B cell (primary cell): Measurements from ENCODE around the gene SCO2. TPM values are rescaled to one million over a fixed set of nuclear protein-coding genes. Genes with fewer than 3 reads are reported as not detected.

Source experiments
- ATAC-seq: fragments of 200-7000 bp; cut with Tn5 transposase; one replicate; pipeline ENCODE4 v1.10.0; 2021; ENCODE audit warnings: low read depth, mild to moderate bottlenecking, moderate number of reproducible peaks, moderate library complexity
- CTCF ChIA-PET: fragments of 350-600 bp; sonication (Branson Sonifier 250); formaldehyde crosslinking; loops from one replicate; lab custom pipeline; 2021; ENCODE audit warnings: antibody characterized with exemption, inconsistent platforms; lab: Charles Lee
- POLR2A ChIA-PET: fragments of 350-600 bp; sonication (Branson Sonifier 250); formaldehyde crosslinking; loops from one replicate; lab custom pipeline; 2021; ENCODE audit warnings: antibody characterized with exemption; lab: Charles Lee
- DNase-seq: peaks from one replicate; pipeline ENCODE4 v3.0.0; 2013
- H2AFZ ChIP-seq: 2 replicates; pipeline ENCODE4 v1.6.1; 2012; ENCODE audit warnings: mild to moderate bottlenecking, low read depth, low read length; ENCODE audit not compliant: insufficient read depth, poor library complexity, severe bottlenecking
- H3K27ac ChIP-seq, 2 donors: 1 replicate in 1 of 2; 2 replicates in 1 of 2; pipeline ENCODE4 v1.5.1; 2012 to 2013; ENCODE audit warnings: low read length in 2 of 2, mild to moderate bottlenecking in 2 of 2, moderate library complexity in 1 of 2
- H3K27me3 ChIP-seq, 4 experiments: fragments of 200-600 bp in 1 of 4; sonication (generic) in 1 of 4; replicated peaks in 1 of 4; 1 replicate in 2 of 4; 2 replicates in 2 of 4; pipeline versions ENCODE4 v1.6.1 to v1.7.0; 2013 to 2016; ENCODE audit warnings: low read length in 3 of 4, mild to moderate bottlenecking in 2 of 4, mixed read lengths in 1 of 4, moderate library complexity in 1 of 4; ENCODE audit not compliant: insufficient read depth in 4 of 4, control insufficient read depth in 3 of 4; ENCODE audit errors: control extremely low read depth in 1 of 4
- H3K36me3 ChIP-seq, 2 experiments: replicated peaks in 1 of 2; 1 replicate in 1 of 2; 2 replicates in 1 of 2; pipeline versions ENCODE4 v1.6.1 to v1.7.1; 2013; ENCODE audit warnings: low read length in 1 of 2; ENCODE audit not compliant: insufficient read depth in 2 of 2, control insufficient read depth in 1 of 2; ENCODE audit errors: control extremely low read depth in 1 of 2, extremely low read depth in 1 of 2
- H3K4me1 ChIP-seq, 2 donors: fragments of 200-600 bp in 1 of 2; sonication (generic) in 1 of 2; 1 replicate in 1 of 2; 2 replicates in 1 of 2; pipeline versions ENCODE4 v1.5.1 to v1.6.1; 2013 to 2017; ENCODE audit warnings: low read length in 2 of 2; ENCODE audit not compliant: control insufficient read depth in 2 of 2, insufficient read depth in 2 of 2
- H3K4me2 ChIP-seq: replicated peaks from 2 replicates; pipeline ENCODE3; 2012; ENCODE audit warnings: mild to moderate bottlenecking, low read depth, low read length; ENCODE audit not compliant: poor library complexity, severe bottlenecking
- H3K4me3 ChIP-seq, 5 experiments: fragments of 200-600 bp in 1 of 5; sonication (generic) in 1 of 5; 1 replicate in 3 of 5; 2 replicates in 2 of 5; pipeline versions ENCODE4 v1.5.1 to v1.7.0; 2011 to 2016; ENCODE audit warnings: low read length in 4 of 5, mild to moderate bottlenecking in 4 of 5, low read depth in 2 of 5, control low read depth in 1 of 5, moderate library complexity in 1 of 5; ENCODE audit not compliant: insufficient read depth in 1 of 5; ENCODE audit errors: control extremely low read depth in 1 of 5, extremely low read depth in 1 of 5
- H3K79me2 ChIP-seq: fragments of 200-600 bp; sonication (generic); one replicate; pipeline ENCODE4 v1.6.0; 2016; ENCODE audit warnings: low read length; ENCODE audit not compliant: control insufficient read depth, insufficient read depth
- H3K9ac ChIP-seq: fragments of 200-600 bp; sonication (generic); 2 replicates; pipeline ENCODE4 v1.6.1; 2017; ENCODE audit warnings: mild to moderate bottlenecking, low read length, moderate library complexity
- H3K9me3 ChIP-seq, 3 donors: one replicate each; pipeline versions ENCODE4 v1.6.1 to v1.7.1; 2013; ENCODE audit warnings: low read length in 2 of 3; ENCODE audit not compliant: control insufficient read depth in 2 of 3, insufficient read depth in 1 of 3; ENCODE audit errors: control extremely low read depth in 1 of 3
- H4K20me1 ChIP-seq: 2 replicates; pipeline ENCODE4 v1.6.0; 2012; ENCODE audit warnings: mild to moderate bottlenecking, low read length; ENCODE audit not compliant: insufficient read depth, control insufficient read depth, poor library complexity, severe bottlenecking
- H3K27ac Mint-ChIP-seq: one replicate; pipeline ENCODE4 v1.8.0; 2021; ENCODE audit warnings: mixed read lengths
- H3K27me3 Mint-ChIP-seq: one replicate; pipeline ENCODE4 v1.8.0; 2021; ENCODE audit warnings: mixed read lengths
- H3K4me1 Mint-ChIP-seq: one replicate; pipeline ENCODE4 v1.8.0; 2021; ENCODE audit warnings: mixed read lengths
- H3K4me3 Mint-ChIP-seq: one replicate; pipeline ENCODE4 v1.8.0; 2021; ENCODE audit warnings: mixed read lengths
- H3K9me3 Mint-ChIP-seq: one replicate; pipeline ENCODE4 v1.8.0; 2022; ENCODE audit warnings: mixed read lengths; ENCODE audit not compliant: insufficient read depth
- WGBS: methylation state at CpG from one replicate; pipeline ENCODE4 v1.1.5; 2013; ENCODE audit warnings: missing lambda C conversion rate; ENCODE audit not compliant: insufficient coverage; 5-methylcytosine and 5-hydroxymethylcytosine counted together
- intact Hi-C: fragments of 100-400 bp; cut with micrococcal nuclease; formaldehyde crosslinking; loops from one replicate; pipeline ENCODE4 v1.10.0; 2022
- polyA plus RNA-seq: library from polyadenylated mRNA; depleted of rRNA; stranded (reverse); fragments of >200 nt; gene quantifications from 2 replicates; pipeline ENCODE4 v1.2.3, GENCODE V29; 2012
- total RNA-seq, 2 donors: library from RNA; stranded (reverse); fragments of 120-200 nt in 1 of 2; gene quantifications; 1 replicate in 1 of 2; 2 replicates in 1 of 2; pipeline versions ENCODE4 v1.2.3 to v1.2.4, GENCODE V29; 2013 to 2022
- TF ChIP-seq, protein P1 (sequence below): fragments of 200-600 bp; IDR thresholded peaks from one replicate; pipeline ENCODE4 v1.8.0; 2022; ENCODE audit warnings: antibody characterized with exemption, mild to moderate bottlenecking

The SCO2 gene
- total and polyA plus RNA-seq, 2 donors (not counting 1 experiment from before 2014, with no cell fraction given), result 1.1 to 14.2 TPM

GRCh38 chr22:50527921-50528681 lies 2.7 kb upstream of the SCO2 start:
- Histone ChIP-seq H4K20me1 (peaks cover 20% of the 10 kb centered on the region), H3K27me3 (no peaks in the 10 kb centered on the region), H3K9me3 (peaks cover 0 to 9% (median 0%) of the 10 kb centered on the region in 3 donors), H3K4me2 (peak overlapping the region; percentile 84), H3K9ac (no peak overlapping the region), H3K36me3 (peaks cover 0 to 7% of the 10 kb centered on the region in 2 experiments), H2AFZ (no peak overlapping the region), H3K4me1 (peaks cover 26 to 63% of the 10 kb centered on the region in 2 donors), H3K27ac (peak overlapping the region; percentile 81 to 99), H3K79me2 (peaks cover 31% of the 10 kb centered on the region), H3K4me3 (no peak overlapping the region)
- ATAC-seq (no peak), DNase-seq (peak; percentile 42)
- intact Hi-C loops, result loop anchor here (2.0 to 5.0 kb wide), 2 partner anchors 17 to 56 kb away; partner anchors contain the start of gene KLHDC7B
- TF ChIP-seq, protein P1, sequence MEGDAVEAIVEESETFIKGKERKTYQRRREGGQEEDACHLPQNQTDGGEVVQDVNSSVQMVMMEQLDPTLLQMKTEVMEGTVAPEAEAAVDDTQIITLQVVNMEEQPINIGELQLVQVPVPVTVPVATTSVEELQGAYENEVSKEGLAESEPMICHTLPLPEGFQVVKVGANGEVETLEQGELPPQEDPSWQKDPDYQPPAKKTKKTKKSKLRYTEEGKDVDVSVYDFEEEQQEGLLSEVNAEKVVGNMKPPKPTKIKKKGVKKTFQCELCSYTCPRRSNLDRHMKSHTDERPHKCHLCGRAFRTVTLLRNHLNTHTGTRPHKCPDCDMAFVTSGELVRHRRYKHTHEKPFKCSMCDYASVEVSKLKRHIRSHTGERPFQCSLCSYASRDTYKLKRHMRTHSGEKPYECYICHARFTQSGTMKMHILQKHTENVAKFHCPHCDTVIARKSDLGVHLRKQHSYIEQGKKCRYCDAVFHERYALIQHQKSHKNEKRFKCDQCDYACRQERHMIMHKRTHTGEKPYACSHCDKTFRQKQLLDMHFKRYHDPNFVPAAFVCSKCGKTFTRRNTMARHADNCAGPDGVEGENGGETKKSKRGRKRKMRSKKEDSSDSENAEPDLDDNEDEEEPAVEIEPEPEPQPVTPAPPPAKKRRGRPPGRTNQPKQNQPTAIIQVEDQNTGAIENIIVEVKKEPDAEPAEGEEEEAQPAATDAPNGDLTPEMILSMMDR, result no peak
- Mint-ChIP-seq H3K27me3 (no peaks in the 10 kb centered on the region), H3K9me3 (no peaks in the 10 kb centered on the region), H3K4me1 (peaks cover 41% of the 10 kb centered on the region), H3K4me3 (peak overlapping the region; percentile 86), H3K27ac (peak overlapping the region; percentile 91)
- whole genome bisulfite sequencing, result 94% methylated on average over 13 of the region's 18 CpGs
- ChIA-PET CTCF (interaction anchor here (1.0 to 5.5 kb wide), 8 partner anchors 11 to 93 kb away, joined by 3 to 81 read pairs (median 12); partner anchors contain the start of genes KLHDC7B and SYCE3), POLR2A (interaction anchor here (0.6 to 5.4 kb wide), 8 partner anchors 13 to 93 kb away, joined by 3 to 104 read pairs (median 12); partner anchors contain the start of genes KLHDC7B, LMF2, NCAPH2 and SYCE3)
